ENCODE measurements around the gene FADS2. TPM values are rescaled to one million over a fixed set of nuclear protein-coding genes. Genes with fewer than 3 reads are reported as not detected.
A peak's percentile ranks its signal among the peaks of the same experiment; 100 is the strongest.

FADS2 gene
- total RNA-seq, 1 experiment from 2014 or later = 246 TPM

GRCh38 chr11:61797263-61797944, 30.7 kb upstream of the FADS2 start:
- H4K20me1 ChIP-seq (ENCODE audit: low read length) = peaks cover 12% of the 10 kb centered on the region; the same call in 1 of the 2 replicates
- H3K4me2 ChIP-seq (ENCODE audit: low read length) = no peak overlapping the region
- no peak overlapping the region for H3K9ac ChIP-seq (ENCODE audit: low read length)
- H3K9me2 ChIP-seq (replicated peaks; ENCODE audit: low read length) = no peaks in the 10 kb centered on the region
- H3K4me3 ChIP-seq (ENCODE audit: low read length) = no peak overlapping the region
- intact Hi-C loops (cut with micrococcal nuclease) = loop anchor here (1.0 to 5.0 kb wide), 8 partner anchors 18 to 580 kb away; partner anchors contain the start of gene FADS3
- ATAC-seq (peak; percentile 25), DNase-seq (peak; percentile 88)
- peaks cover 76% of the 10 kb centered on the region for H3K79me2 ChIP-seq (ENCODE audit: low read length)
- peaks cover 45% of the 10 kb centered on the region; the same call in 1 of the 2 replicates for H3K36me3 ChIP-seq (ENCODE audit: low read depth, low read length)
- H3K9me3 ChIP-seq (ENCODE audit: low read length) = no peaks in the 10 kb centered on the region
- H3K27ac ChIP-seq (ENCODE audit: low read length) = no peak overlapping the region
- CTCF ChIA-PET = interaction anchor here (0.5 to 1.9 kb wide), 14 partner anchors 18 to 475 kb away, joined by 3 to 21 read pairs (median 4); partner anchors contain the start of gene FADS1
- no TSS peak for BruUV-seq (replicated peaks)
- no peak for TF ChIP-seq EZH2 (IDR thresholded peaks at IDR 0.05; ENCODE audit: low read length, unreplicated experiment)
- no peak for TF ChIP-seq EZH2phosphoT487 (IDR thresholded peaks at IDR 0.05; ENCODE audit: borderline replicate concordance, low read length)
- TF ChIP-seq CTCF (conservative IDR thresholded peaks at IDR 0.05; ENCODE audit: low read depth, low read length) = peak; percentile 98
- peaks cover 17% of the 10 kb centered on the region for H3K4me1 ChIP-seq (ENCODE audit: insufficient read depth, low read length)
- POLR2A ChIA-PET (ENCODE audit: unreplicated experiment) = interaction anchor here (0.5 to 1.8 kb wide), 3 partner anchors 10 to 391 kb away, joined by 4 to 17 read pairs (median 4); no protein-coding TSS in a partner anchor
- H3K27me3 ChIP-seq (ENCODE audit: low read length) = no peaks in the 10 kb centered on the region
- H2AFZ ChIP-seq (ENCODE audit: low read length) = no peak overlapping the region
- H3F3A ChIP-seq (ENCODE audit: low read length, unreplicated experiment) = no peaks in the 10 kb centered on the region

- TF ChIP-seq EZH2phosphoT487 (IDR thresholded peaks at IDR 0.05; ENCODE audit: borderline replicate concordance, low read length) (no peak), CTCF (conservative IDR thresholded peaks at IDR 0.05; ENCODE audit: low read depth, low read length) (no peak), EZH2 (IDR thresholded peaks at IDR 0.05; ENCODE audit: low read length, unreplicated experiment) (no peak)
- BruUV-seq (replicated peaks) = no TSS peak
- no peaks in the 10 kb centered on the region for H3K27me3 ChIP-seq (ENCODE audit: low read length)
- DNase-seq (no peak), ATAC-seq (no peak)
- no peaks in the 10 kb centered on the region for H3K9me3 ChIP-seq (ENCODE audit: low read length)
- H4K20me1 ChIP-seq (ENCODE audit: low read length) = peaks cover 9% of the 10 kb centered on the region; the same call in 1 of the 2 replicates
- H3K36me3 ChIP-seq (ENCODE audit: low read depth, low read length) = peaks cover 57% of the 10 kb centered on the region; the same call in 1 of the 2 replicates
- intact Hi-C loops (cut with micrococcal nuclease) = loop anchor here (5.0 kb wide), 1 partner anchor 578 kb away; no protein-coding TSS in a partner anchor
- no peak overlapping the region for H3K4me3 ChIP-seq (ENCODE audit: low read length)
- H3K27ac ChIP-seq (ENCODE audit: low read length) = no peak overlapping the region
- H3K79me2 ChIP-seq (ENCODE audit: low read length) = peaks cover 65% of the 10 kb centered on the region
- H3K9me2 ChIP-seq (replicated peaks; ENCODE audit: low read length) = no peaks in the 10 kb centered on the region
- no peak overlapping the region for H2AFZ ChIP-seq (ENCODE audit: low read length)
- peaks cover 13% of the 10 kb centered on the region for H3K4me1 ChIP-seq (ENCODE audit: insufficient read depth, low read length)
- H3K4me2 ChIP-seq (ENCODE audit: low read length) = no peak overlapping the region
- ChIA-PET CTCF (interaction anchor here (0.7 kb wide), 1 partner anchor 29 kb away, joined by 4 read pairs; no protein-coding TSS in a partner anchor), POLR2A (ENCODE audit: unreplicated experiment) (no interaction called here)
- H3K9ac ChIP-seq (ENCODE audit: low read length) = no peak overlapping the region
- no peaks in the 10 kb centered on the region for H3F3A ChIP-seq (ENCODE audit: low read length, unreplicated experiment)
Observed at GRCh38 chr11:61799665-61800284, 28.3 kb upstream of the FADS2 start.
